Adipocyte (in vitro differentiated cells): ENCODE data around the gene CAMTA1.
"Not testable (repeated sequence)": the region's sequence is repeated elsewhere in the genome, so short reads cannot be mapped to it uniquely, and the experiment has no call there.

Experiments
- DNase-seq: peaks from one replicate; pipeline ENCODE4 v3.0.0-alpha.2; 2015; ENCODE audit warnings: low read depth
- H3K27me3 ChIP-seq: replicated peaks from 2 replicates; pipeline ENCODE4 v1.7.0; 2013; ENCODE audit warnings: mild to moderate bottlenecking, low read length, moderate library complexity; ENCODE audit not compliant: control insufficient read depth, insufficient read depth
- H3K36me3 ChIP-seq: 2 replicates; pipeline ENCODE4 v1.7.0; 2013; ENCODE audit warnings: low read length, mild to moderate bottlenecking, moderate library complexity; ENCODE audit not compliant: control insufficient read depth, insufficient read depth, severe bottlenecking
- H3K4me1 ChIP-seq: 2 replicates; pipeline ENCODE4 v1.7.0; 2013; ENCODE audit warnings: mild to moderate bottlenecking, low read length, moderate library complexity; ENCODE audit not compliant: control insufficient read depth, insufficient read depth
- H3K4me3 ChIP-seq: 2 replicates; pipeline ENCODE4 v1.7.0; 2013; ENCODE audit warnings: mild to moderate bottlenecking, low read length, moderate library complexity
- H3K9ac ChIP-seq: 2 replicates; pipeline ENCODE4 v1.7.0; 2013; ENCODE audit warnings: mild to moderate bottlenecking, low read length, moderate library complexity
- H3K9me3 ChIP-seq: 2 replicates; pipeline ENCODE4 v1.7.0; 2013; ENCODE audit warnings: mild to moderate bottlenecking, low read length, moderate library complexity; ENCODE audit not compliant: control insufficient read depth

CAMTA1 gene

GRCh38 chr1:7379441-7379971, 594.3 kb downstream of the CAMTA1 start:
- no peaks in the 10 kb centered on the region for H3K36me3 ChIP-seq
- peaks cover 2% of the 10 kb centered on the region for H3K27me3 ChIP-seq
- peaks cover 6% of the 10 kb centered on the region for H3K9me3 ChIP-seq
- H3K4me3 ChIP-seq: peak overlapping the region; percentile 40
- peaks cover 4% of the 10 kb centered on the region for H3K4me1 ChIP-seq
- peak; percentile 66 for DNase-seq
- H3K9ac ChIP-seq: no peak overlapping the region

GRCh38 chr1:7380068-7380467, 594.8 kb downstream of the CAMTA1 start:
- H3K4me1 ChIP-seq, H3K27me3 ChIP-seq, H3K9me3 ChIP-seq, DNase-seq, H3K9ac ChIP-seq, H3K36me3 ChIP-seq, H3K4me3 ChIP-seq: not testable (repeated sequence)

- Histone ChIP-seq H3K9ac (no peak overlapping the region), H3K4me3 (no peak overlapping the region), H3K9me3 (peaks cover 6% of the 10 kb centered on the region), H3K36me3 (no peaks in the 10 kb centered on the region), H3K4me1 (peaks cover 4% of the 10 kb centered on the region), H3K27me3 (peaks cover 2% of the 10 kb centered on the region)
- DNase-seq: no peak
Observed at GRCh38 chr1:7380712-7381111, 595.5 kb downstream of the CAMTA1 start.

- not testable (repeated sequence) for H3K36me3 ChIP-seq
Observed at GRCh38 chr1:7381729-7382128, 596.5 kb downstream of the CAMTA1 start.

GRCh38 chr1:7382971-7383370, 597.7 kb downstream of the CAMTA1 start:
- peaks cover 6% of the 10 kb centered on the region for H3K9me3 ChIP-seq
- no peaks in the 10 kb centered on the region for H3K36me3 ChIP-seq
- DNase-seq: no peak
- peaks cover under 1% of the 10 kb centered on the region for H3K27me3 ChIP-seq
- no peak overlapping the region for H3K4me3 ChIP-seq
- H3K4me1 ChIP-seq: peaks cover 13% of the 10 kb centered on the region
- no peak overlapping the region for H3K9ac ChIP-seq

More at GRCh38 chr1:7381729-7382128, 596.5 kb downstream of the CAMTA1 start:
- not testable (repeated sequence) for H3K4me1 ChIP-seq, H3K9ac ChIP-seq, H3K4me3 ChIP-seq, H3K27me3 ChIP-seq, H3K9me3 ChIP-seq, DNase-seq

- no peak for DNase-seq
- H3K9me3 ChIP-seq: peaks cover 4% of the 10 kb centered on the region
- no peaks in the 10 kb centered on the region for H3K36me3 ChIP-seq
- peaks cover 22% of the 10 kb centered on the region for H3K4me1 ChIP-seq
- H3K27me3 ChIP-seq: no peaks in the 10 kb centered on the region
- no peak overlapping the region for H3K9ac ChIP-seq
- no peak overlapping the region for H3K4me3 ChIP-seq
Observed at GRCh38 chr1:7383671-7384520, 598.6 kb downstream of the CAMTA1 start.

GRCh38 chr1:7384679-7385078, 599.4 kb downstream of the CAMTA1 start:
- peaks cover 23% of the 10 kb centered on the region for H3K4me1 ChIP-seq
- DNase-seq: no peak

GRCh38 chr1:7385471-7386225, 600.4 kb downstream of the CAMTA1 start:
- H3K4me3 ChIP-seq: no peak overlapping the region
- H3K9me3 ChIP-seq: no peaks in the 10 kb centered on the region
- H3K4me1 ChIP-seq: peaks cover 22% of the 10 kb centered on the region
- no peak overlapping the region for H3K9ac ChIP-seq
- H3K27me3 ChIP-seq: no peaks in the 10 kb centered on the region
- no peak for DNase-seq
- no peaks in the 10 kb centered on the region for H3K36me3 ChIP-seq

More at GRCh38 chr1:7384679-7385078, 599.4 kb downstream of the CAMTA1 start:
- Histone ChIP-seq H3K9ac (no peak overlapping the region), H3K4me3 (no peak overlapping the region), H3K9me3 (no peaks in the 10 kb centered on the region), H3K27me3 (no peaks in the 10 kb centered on the region), H3K36me3 (no peaks in the 10 kb centered on the region)

GRCh38 chr1:7386226-7387052, 601.2 kb downstream of the CAMTA1 start:
- no peak overlapping the region for H3K9ac ChIP-seq
- H3K36me3 ChIP-seq: no peaks in the 10 kb centered on the region
- H3K27me3 ChIP-seq: no peaks in the 10 kb centered on the region
- H3K9me3 ChIP-seq: no peaks in the 10 kb centered on the region
- no peak overlapping the region for H3K4me3 ChIP-seq
- DNase-seq: no peak
- peaks cover 22% of the 10 kb centered on the region for H3K4me1 ChIP-seq

GRCh38 chr1:7387053-7387927, 602.0 kb downstream of the CAMTA1 start:
- DNase-seq: no peak
- H3K4me3 ChIP-seq: no peak overlapping the region
- H3K9me3 ChIP-seq: no peaks in the 10 kb centered on the region
- H3K27me3 ChIP-seq: no peaks in the 10 kb centered on the region
- peaks cover 22% of the 10 kb centered on the region for H3K4me1 ChIP-seq
- no peak overlapping the region for H3K9ac ChIP-seq
- H3K36me3 ChIP-seq: no peaks in the 10 kb centered on the region
